H1 (cell line): ENCODE results near the gene CNNM1. TPM values are rescaled to one million over a fixed set of nuclear protein-coding genes. Genes with fewer than 3 reads are reported as not detected.

Experiments
- CTCF ChIA-PET: fragments of 300-600 bp; sonication (Branson Sonifier 250); formaldehyde crosslinking; loops from one replicate; lab custom pipeline; 2021; ENCODE audit not compliant: partially characterized antibody; lab: Charles Lee
- POLR2A ChIA-PET: fragments of 300-600 bp; sonication (Branson Sonifier 250); formaldehyde crosslinking; loops from one replicate; lab custom pipeline; 2021; ENCODE audit warnings: inconsistent platforms; ENCODE audit not compliant: partially characterized antibody; lab: Charles Lee
- DNase-seq, 2 experiments: peaks; one replicate each; pipeline versions ENCODE4 v3.0.0 to v3.0.0-alpha.2; 2010 to 2022; ENCODE audit warnings: low spot score in 2 of 2, low read depth in 1 of 2, mixed read lengths in 1 of 2
- FAIRE-seq: peaks from 2 replicates; lab custom pipeline; 2011; peaks lifted over from hg19 to GRCh38; lab: Jason Lieb, UNC
- H2AFZ ChIP-seq: 2 replicates; pipeline ENCODE4 v1.8.1; 2012; ENCODE audit warnings: low read length, inconsistent platforms
- H2AK5ac ChIP-seq: 2 replicates; pipeline ENCODE4 v1.6.1; 2013; ENCODE audit warnings: low read depth, low read length
- H2BK120ac ChIP-seq: replicated peaks from 2 replicates; pipeline ENCODE3; 2013; ENCODE audit warnings: low read depth, low read length, inconsistent platforms
- H2BK12ac ChIP-seq: 2 replicates; pipeline ENCODE4 v1.6.1; 2013; ENCODE audit warnings: low read depth, low read length
- H2BK15ac ChIP-seq: 2 replicates; pipeline ENCODE4 v1.6.1; 2013; ENCODE audit warnings: low read length
- H2BK20ac ChIP-seq: 2 replicates; pipeline ENCODE4 v1.6.1; 2013; ENCODE audit warnings: low read length
- H2BK5ac ChIP-seq: 2 replicates; pipeline ENCODE4 v1.6.1; 2013; ENCODE audit warnings: low read depth, low read length
- H3K14ac ChIP-seq: 2 replicates; pipeline ENCODE4 v1.6.1; 2013; ENCODE audit warnings: inconsistent platforms; ENCODE audit not compliant: insufficient read length
- H3K18ac ChIP-seq: 2 replicates; pipeline ENCODE4 v1.6.1; 2013; ENCODE audit warnings: low read length; ENCODE audit errors: extremely low read depth
- H3K23ac ChIP-seq: 2 replicates; pipeline ENCODE4 v1.6.1; 2013; ENCODE audit warnings: inconsistent platforms; ENCODE audit not compliant: insufficient read length
- H3K23me2 ChIP-seq: 2 replicates; pipeline ENCODE4 v1.6.1; 2013; ENCODE audit warnings: low read depth, low read length
- H3K27ac ChIP-seq: 2 replicates; pipeline ENCODE4 v1.6.1; 2011; ENCODE audit warnings: low read depth, low read length, inconsistent platforms
- H3K27me3 ChIP-seq, 4 experiments: replicated peaks in 1 of 4; 1 replicate in 1 of 4; 2 replicates in 3 of 4; pipeline versions ENCODE4 v1.6.1 to v1.8.1; 2011 to 2013; ENCODE audit warnings: low read length in 3 of 4, mild to moderate bottlenecking in 3 of 4, inconsistent platforms in 2 of 4, mixed read lengths in 2 of 4, moderate library complexity in 1 of 4; ENCODE audit not compliant: control insufficient read depth in 3 of 4, insufficient read depth in 3 of 4; ENCODE audit errors: extremely low read depth in 1 of 4
- H3K36me3 ChIP-seq, 4 experiments: 2 replicates each; pipeline versions ENCODE4 v1.6.1 to v1.8.1; 2011 to 2013; ENCODE audit warnings: mild to moderate bottlenecking in 4 of 4, low read length in 3 of 4, moderate library complexity in 2 of 4, control low read depth in 1 of 4, inconsistent platforms in 1 of 4; ENCODE audit not compliant: insufficient read depth in 4 of 4, control insufficient read depth in 2 of 4
- H3K4ac ChIP-seq: replicated peaks from 2 replicates; pipeline ENCODE3; 2013; ENCODE audit warnings: low read length, low read depth, mixed read lengths, inconsistent platforms; ENCODE audit not compliant: insufficient read length
- H3K4me1 ChIP-seq, 4 experiments: replicated peaks in 1 of 4; 1 replicate in 1 of 4; 2 replicates in 3 of 4; pipeline versions ENCODE4 v1.6.1 to v1.8.1; 2011 to 2013; ENCODE audit warnings: low read length in 3 of 4, inconsistent platforms in 2 of 4, mixed read lengths in 1 of 4; ENCODE audit not compliant: insufficient read depth in 4 of 4, control insufficient read depth in 3 of 4
- H3K4me2 ChIP-seq, 2 experiments: 2 replicates each; pipeline versions ENCODE4 v1.6.1 to v1.8.1; 2011 to 2013; ENCODE audit warnings: low read depth in 2 of 2, low read length in 2 of 2, control low read depth in 1 of 2, inconsistent platforms in 1 of 2, mild to moderate bottlenecking in 1 of 2; ENCODE audit not compliant: insufficient read depth in 1 of 2
- H3K4me3 ChIP-seq, 4 experiments: fragments of 200-600, 300-600 bp in 1 of 4; sonication (generic), shearing (Covaris generic), sonication (Bioruptor Twin) in 1 of 4; 2 replicates each; pipeline versions ENCODE4 v1.5.1 to v1.8.1; 2011 to 2016; ENCODE audit warnings: low read length in 4 of 4, low read depth in 3 of 4, control low read depth in 2 of 4, inconsistent platforms in 2 of 4, mild to moderate bottlenecking in 2 of 4, mixed read lengths in 1 of 4, moderate library complexity in 1 of 4; ENCODE audit not compliant: insufficient read depth in 2 of 4; ENCODE audit errors: extremely low read depth in 1 of 4
- H3K56ac ChIP-seq: replicated peaks from 2 replicates; pipeline ENCODE3; 2013; ENCODE audit warnings: low read depth, mild to moderate bottlenecking, mixed read lengths, low read length, inconsistent platforms; ENCODE audit not compliant: insufficient read length
- H3K79me1 ChIP-seq: 2 replicates; pipeline ENCODE4 v1.6.1; 2013; ENCODE audit warnings: low read depth, low read length, control low read depth
- H3K79me2 ChIP-seq, 2 experiments: 2 replicates each; pipeline versions ENCODE4 v1.6.1 to v1.8.1; 2012 to 2013; ENCODE audit warnings: low read length in 2 of 2, mild to moderate bottlenecking in 2 of 2, inconsistent platforms in 1 of 2; ENCODE audit not compliant: insufficient read depth in 2 of 2, control insufficient read depth in 1 of 2
- H3K9ac ChIP-seq, 4 experiments: replicated peaks in 1 of 4; 1 replicate in 1 of 4; 2 replicates in 3 of 4; pipeline versions ENCODE4 v1.6.1 to v1.8.1; 2011 to 2013; ENCODE audit warnings: low read depth in 3 of 4, low read length in 3 of 4, control low read depth in 2 of 4, mild to moderate bottlenecking in 2 of 4, moderate library complexity in 2 of 4, inconsistent platforms in 1 of 4; ENCODE audit errors: extremely low read depth in 1 of 4
- H3K9me3 ChIP-seq, 2 experiments: 2 replicates each; pipeline versions ENCODE4 v1.6.1 to v1.8.1; 2012 to 2013; ENCODE audit warnings: mild to moderate bottlenecking in 2 of 2, moderate library complexity in 2 of 2, control low read depth in 1 of 2, inconsistent platforms in 1 of 2, low read depth in 1 of 2, low read length in 1 of 2, mixed read lengths in 1 of 2; ENCODE audit not compliant: insufficient read depth in 2 of 2
- H4K20me1 ChIP-seq, 2 experiments: replicated peaks in 1 of 2; 2 replicates each; pipeline versions ENCODE3 to v1.8.1; 2011 to 2013; ENCODE audit warnings: inconsistent platforms in 2 of 2, low read length in 2 of 2, mild to moderate bottlenecking in 1 of 2; ENCODE audit not compliant: insufficient read depth in 2 of 2, control insufficient read depth in 1 of 2
- H4K5ac ChIP-seq: 2 replicates; pipeline ENCODE4 v1.6.1; 2013; ENCODE audit warnings: low read length, low read depth, mixed read lengths, inconsistent platforms; ENCODE audit not compliant: insufficient read length
- H4K8ac ChIP-seq: 2 replicates; pipeline ENCODE4 v1.8.0; 2013; ENCODE audit warnings: mild to moderate bottlenecking, moderate library complexity, low read length, inconsistent platforms; ENCODE audit not compliant: insufficient read depth; ENCODE audit errors: extremely low read depth
- H4K91ac ChIP-seq: replicated peaks from 2 replicates; pipeline ENCODE3; 2013; ENCODE audit warnings: low read length, mixed read lengths, inconsistent platforms; ENCODE audit not compliant: insufficient read length
- BCL11A ChIP-seq, 2 experiments: IDR thresholded peaks; one replicate each; pipeline ENCODE4 v1.6.1; 2011; ENCODE audit warnings: low read depth in 2 of 2, low read length in 2 of 2, mild to moderate bottlenecking in 2 of 2
- CBX5 ChIP-seq: fragments of 300-800, 300-1000 bp; sonication (generic); IDR thresholded peaks from 2 replicates; pipeline ENCODE4 v1.7.1; 2016; ENCODE audit warnings: antibody characterized with exemption, low read length, low read depth
- CEBPB ChIP-seq: IDR thresholded peaks from 2 replicates; pipeline ENCODE4 v1.6.1; 2012; ENCODE audit warnings: low read depth, low read length
- EZH2 ChIP-seq: fragments of 200-600 bp; sonication (generic); IDR thresholded peaks from 2 replicates; pipeline ENCODE4 v1.7.1; 2012; ENCODE audit warnings: low read depth, mild to moderate bottlenecking, moderate library complexity, low read length, inconsistent platforms; ENCODE audit not compliant: severe bottlenecking
- GTF2F1 ChIP-seq: IDR thresholded peaks from 2 replicates; pipeline ENCODE4 v1.6.1; 2012; ENCODE audit warnings: low read depth, low read length, improper control_type of control experiment, borderline replicate concordance
- HDAC2 ChIP-seq, 2 experiments: fragments of 300-600 bp in 1 of 2; sonication (generic) in 1 of 2; IDR thresholded peaks; 2 replicates each; pipeline ENCODE4 v1.6.1; 2011 to 2012; ENCODE audit warnings: low read depth in 2 of 2, low read length in 2 of 2, mild to moderate bottlenecking in 2 of 2, moderate library complexity in 2 of 2, borderline replicate concordance in 1 of 2, inconsistent platforms in 1 of 2
- KDM4A ChIP-seq: IDR thresholded peaks from one replicate; pipeline ENCODE4 v1.7.1; 2012; ENCODE audit warnings: low read depth, mild to moderate bottlenecking, moderate library complexity, low read length, inconsistent platforms; ENCODE audit not compliant: severe bottlenecking
- PHF8 ChIP-seq: fragments of 200-600 bp; sonication (generic); conservative IDR thresholded peaks from 2 replicates; pipeline ENCODE4 v1.7.1; 2012; ENCODE audit warnings: low read depth, mild to moderate bottlenecking, inconsistent platforms, low read length, moderate library complexity
- RBBP5 ChIP-seq: IDR thresholded peaks from 2 replicates; pipeline ENCODE4 v1.7.1; 2012; ENCODE audit warnings: low read depth, mild to moderate bottlenecking, inconsistent platforms, low read length, moderate library complexity, borderline replicate concordance
- SIN3A ChIP-seq, 2 experiments: IDR thresholded peaks in 1 of 2; conservative IDR thresholded peaks in 1 of 2; 2 replicates each; pipeline ENCODE4 v1.6.1; 2011 to 2012; ENCODE audit warnings: low read length in 2 of 2, improper control_type of control experiment in 1 of 2, low read depth in 1 of 2, mild to moderate bottlenecking in 1 of 2
- SP2 ChIP-seq: IDR thresholded peaks from 2 replicates; pipeline ENCODE4 v1.6.1; 2012; ENCODE audit warnings: mild to moderate bottlenecking, low read length, inconsistent platforms
- WGBS, 2 experiments: shearing (Covaris generic) in 1 of 2; methylation state at CpG; one replicate each; pipeline versions ENCODE4 v1.1.6 to v1.1.7; 2013 to 2015; ENCODE audit warnings: low lambda C conversion rate in 2 of 2, mixed read lengths in 2 of 2, inconsistent platforms in 1 of 2, low coverage in 1 of 2, missing lambda C conversion rate in 1 of 2; ENCODE audit not compliant: insufficient replicate concordance in 2 of 2, insufficient coverage in 1 of 2, insufficient read length in 1 of 2; ENCODE audit errors: extremely low coverage in 1 of 2, missing lambda C conversion rate in 1 of 2; 5-methylcytosine and 5-hydroxymethylcytosine counted together
- polyA plus RNA-seq, 7 experiments: library from polyadenylated mRNA; depleted of rRNA in 3 of 7; stranded (reverse) in 5 of 7; unstranded in 2 of 7; fragments of >200 nt in 5 of 7; fragments of 200-250 nt in 2 of 7; gene quantifications; 1 replicate in 5 of 7; 2 replicates in 1 of 7; 4 replicates in 1 of 7; pipeline versions ENCODE4 v1.2.1 to v1.2.3, GENCODE V29; 2011 to 2013; ENCODE audit warnings: missing spikeins in 2 of 7, mixed read lengths in 2 of 7
- total RNA-seq: library from RNA; stranded (reverse); fragmentation: NEBNext Ultra II Directional; extraction: Animal tissue kit (Norgen Biotek cat#: 25700); gene quantifications from 2 replicates; pipeline ENCODE4 v1.2.1, GENCODE V29; 2021

Gene CNNM1
- total and polyA plus RNA-seq, 2 of the 8 experiments (the other 6 are each of a cell fraction or from before 2014, with no cell fraction given) = 0.74 to 0.92 TPM

DNA sequence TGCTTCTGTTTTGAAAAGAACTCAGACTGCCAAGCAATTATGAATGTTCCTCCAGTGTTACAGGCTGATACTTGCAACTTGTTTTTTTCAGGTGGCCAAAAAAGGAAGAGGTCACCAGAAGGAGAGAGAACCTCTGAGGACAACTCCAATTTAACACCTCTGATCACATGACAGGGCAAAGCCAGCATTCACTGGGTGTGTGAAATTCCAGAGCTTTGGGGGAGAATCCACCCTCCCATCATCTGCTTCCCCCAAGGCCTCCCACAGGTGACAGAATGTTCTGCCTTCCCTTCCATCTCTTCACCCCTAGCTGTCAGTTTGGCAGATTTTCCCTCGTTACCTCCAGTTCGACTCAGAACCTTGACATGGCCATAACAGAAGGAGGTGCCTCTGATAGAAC lies 62.2 kb downstream of the CNNM1 start:
- H2BK12ac ChIP-seq = no peak overlapping the region
- no peaks in the 10 kb centered on the region for H3K79me2 ChIP-seq
- FAIRE-seq = no peak
- H3K27ac ChIP-seq = no peak overlapping the region
- H3K4me2 ChIP-seq = no peak overlapping the region
- no peak for DNase-seq
- no peaks in the 10 kb centered on the region for H3K9me3 ChIP-seq
- H3K9ac ChIP-seq = no peak overlapping the region
- TF ChIP-seq CBX5 (no peak), SP2 (no peak), KDM4A (no peak), SIN3A (conservative IDR thresholded peaks at IDR 0.05 in 1 of 2, IDR thresholded peaks at IDR 0.05 in 1 of 2; ENCODE audit: low read depth in 1 of 2, low read length in 2 of 2) (no peak), BCL11A (IDR thresholded peaks at IDR 0.05; ENCODE audit: low read depth in 2 of 2, low read length in 2 of 2) (no peak), CEBPB (no peak), GTF2F1 (no peak), PHF8 (no peak), EZH2 (no peak), HDAC2 (IDR thresholded peaks at IDR 0.05; ENCODE audit: borderline replicate concordance in 1 of 2, low read depth in 2 of 2, low read length in 2 of 2) (no peak), RBBP5 (no peak)
- TF ChIP-seq, all 59 proteins: peak for 0
- Histone ChIP-seq H3K79me1 (no peaks in the 10 kb centered on the region), H2BK5ac (no peak overlapping the region), H4K8ac (no peak overlapping the region), H3K4ac (no peak overlapping the region), H4K5ac (no peak overlapping the region), H3K14ac (no peak overlapping the region), H3K27me3 (no peaks in the 10 kb centered on the region), H4K20me1 (peaks cover 0 to 3% of the 10 kb centered on the region in 2 experiments), H3K23me2 (no peaks in the 10 kb centered on the region), H3K4me3 (no peak overlapping the region), H2AFZ (no peak overlapping the region), H3K18ac (no peak overlapping the region), H3K23ac (no peak overlapping the region), H2BK15ac (no peak overlapping the region), H4K91ac (no peak overlapping the region), H3K36me3 (no peaks in the 10 kb centered on the region), H2AK5ac (no peak overlapping the region), H3K4me1 (peaks cover 3 to 18% (median 11%) of the 10 kb centered on the region in 4 experiments; a peak in 6 of 7 replicates), H3K56ac (no peak overlapping the region), H2BK120ac (no peak overlapping the region), H2BK20ac (no peak overlapping the region)
- POLR2A ChIA-PET = interaction anchor here (0.9 to 3.1 kb wide), 2 partner anchors 10 to 39 kb away, joined by 3 to 17 read pairs; partner anchors contain the start of gene GOT1
- WGBS, 2 experiments = 87% methylated on average over 2 of the region's 2 CpGs; no CpG with 5 or more reads in 1 of the 2 experiments
- CTCF ChIA-PET = interaction anchor here (0.6 to 4.2 kb wide), 22 partner anchors 9 to 319 kb away, joined by 3 to 21 read pairs (median 4); partner anchors contain the start of gene GOT1
